NCI-H446 treated with DMSO at 0.1 percent for 48 hours (cell line): ENCODE data around the gene ATPAF1.

ENCODE experiments used
- DNase-seq: peaks from one replicate; lab custom pipeline; 2025; lab: John Stamatoyannopoulos, UW

ATPAF1 gene

DNA sequence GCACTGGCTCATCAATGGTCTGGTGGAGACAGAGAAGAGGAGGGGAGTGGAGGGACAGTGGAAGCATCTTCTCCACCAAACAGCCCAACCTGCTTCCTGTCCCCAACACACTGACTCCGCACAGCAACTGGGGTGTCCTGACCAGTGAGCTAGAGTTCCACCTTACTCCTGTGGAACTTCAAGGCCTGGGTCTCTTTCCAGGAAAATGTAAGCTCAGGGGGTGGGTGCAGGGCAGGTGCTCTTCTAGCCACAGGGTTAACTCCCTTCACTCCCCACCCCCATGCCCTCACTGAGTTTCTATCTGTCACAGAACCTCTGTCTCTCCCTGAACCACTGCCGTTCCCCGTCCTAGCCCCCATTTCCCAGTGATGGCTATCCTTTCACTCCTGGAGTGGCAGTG is 52.4 kb downstream of the ATPAF1 start:
- no peak for DNase-seq

DNA sequence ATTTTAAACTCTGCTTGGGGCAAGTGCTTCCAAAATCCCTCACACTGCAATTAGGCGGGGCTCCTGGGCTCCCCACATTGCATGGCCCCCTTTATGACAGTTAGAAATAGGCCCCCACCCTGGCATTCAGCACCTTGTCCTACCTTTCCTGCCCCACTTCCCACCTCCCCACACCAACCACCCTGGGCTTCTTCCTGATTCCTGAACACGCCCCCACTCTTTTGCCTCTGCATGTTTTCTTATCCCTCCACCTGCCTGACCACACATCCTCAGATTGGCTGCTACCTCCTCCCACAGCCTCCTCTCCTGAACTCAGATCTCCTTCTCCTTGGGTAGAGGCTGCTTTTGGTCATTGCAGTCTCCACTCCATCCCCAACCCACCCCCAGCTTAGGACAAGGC is 53.1 kb downstream of the ATPAF1 start:
- DNase-seq: no peak

DNA sequence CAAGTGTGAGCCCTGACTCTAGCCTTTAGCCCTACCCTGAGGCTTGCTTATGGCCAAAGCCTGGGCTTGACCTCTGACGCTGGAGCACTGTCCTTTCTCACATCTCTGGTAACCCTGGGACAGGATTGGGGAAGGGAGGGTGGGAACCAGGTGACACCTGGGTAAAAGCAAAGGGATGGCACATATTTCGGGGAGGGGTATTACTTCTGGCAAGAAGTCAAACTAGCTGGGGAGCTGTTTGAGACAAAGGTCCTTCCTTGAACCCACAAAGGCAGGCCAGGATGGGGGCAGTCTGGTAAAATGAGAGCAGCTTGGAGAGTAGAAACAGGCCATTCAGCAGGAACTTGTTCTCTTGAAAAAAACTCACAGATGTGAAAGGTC is 53.6 kb downstream of the ATPAF1 start:
- no peak for DNase-seq

DNA sequence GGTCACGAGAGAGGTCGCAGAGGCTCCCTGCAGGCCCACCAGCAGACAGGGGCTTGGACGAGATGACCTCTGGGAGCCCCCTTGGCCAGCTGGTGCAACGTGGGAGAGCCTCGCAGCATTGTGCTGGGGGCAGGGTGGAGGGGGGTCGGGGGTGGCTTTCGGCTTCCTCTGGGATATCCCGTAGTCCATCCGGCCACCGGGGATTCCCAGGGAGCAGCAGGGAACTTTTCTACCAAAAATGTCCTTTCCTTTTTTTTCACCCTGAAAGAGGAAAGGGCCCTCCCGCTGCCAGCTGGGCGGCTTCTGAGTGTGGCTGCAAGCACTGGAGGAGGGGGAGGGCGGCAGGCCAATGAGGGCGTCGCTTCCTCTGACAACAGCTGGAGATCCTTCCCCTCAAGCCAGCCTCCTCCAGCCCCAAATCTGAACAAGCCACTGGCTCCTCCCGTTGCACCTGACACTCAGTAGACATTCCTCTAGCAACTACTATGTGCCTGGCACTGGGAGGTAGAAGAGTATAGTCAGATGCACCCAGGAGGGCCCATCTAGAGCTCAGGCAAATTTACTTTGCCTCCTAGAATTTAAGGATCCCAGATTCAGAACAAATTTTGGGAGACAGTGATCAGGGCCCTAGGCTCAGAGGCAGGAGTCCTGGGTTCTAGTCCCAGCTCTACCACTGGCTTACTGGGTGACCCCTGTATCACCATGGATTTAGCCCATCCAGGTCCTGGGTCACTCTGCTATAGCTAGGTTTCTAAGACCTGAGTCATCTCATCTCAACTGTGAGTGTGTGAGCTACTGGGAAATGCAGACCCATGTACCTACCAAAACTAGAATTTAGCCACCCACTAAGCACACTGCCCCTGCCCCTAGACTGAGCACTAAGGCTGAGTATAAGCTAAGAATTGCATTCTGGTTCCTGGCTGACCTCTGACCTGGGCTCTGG is 54.2 kb downstream of the ATPAF1 start:
- DNase-seq: peak; percentile 62

DNA sequence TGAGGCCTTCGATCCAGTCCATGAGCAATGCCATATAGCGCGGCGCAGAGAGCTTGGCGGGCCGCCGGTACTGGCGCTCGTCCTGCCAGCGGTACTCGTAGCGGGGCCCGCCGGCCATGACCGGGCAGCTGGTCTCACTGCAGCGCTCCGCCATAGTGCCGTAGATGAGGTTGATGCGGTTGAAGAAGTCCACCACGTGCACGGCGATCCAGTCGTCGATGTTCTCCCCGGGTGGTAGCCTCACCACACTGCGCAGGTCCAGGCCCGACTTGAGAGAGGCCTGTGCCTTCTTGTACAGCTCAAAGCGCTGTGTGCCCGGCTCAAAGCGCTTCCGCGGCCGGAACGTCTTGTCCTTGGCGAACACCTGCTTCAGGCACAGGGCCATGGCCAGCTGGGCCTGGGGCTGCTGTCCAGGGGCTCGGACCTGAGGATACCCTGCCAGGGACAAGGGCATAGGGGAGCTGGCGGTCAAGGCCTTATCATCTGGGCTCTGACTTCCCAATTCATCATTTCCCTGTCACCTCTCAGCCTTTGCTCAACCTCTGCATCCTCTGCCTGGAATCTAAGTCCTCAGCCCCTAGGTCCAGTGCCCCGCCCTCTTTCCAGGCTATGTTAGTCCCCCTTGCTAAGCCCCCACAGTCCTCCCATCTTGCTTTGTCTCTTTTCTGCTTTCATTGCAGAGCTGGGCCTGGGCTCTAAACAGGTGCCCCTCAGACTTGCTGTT is 55.1 kb downstream of the ATPAF1 start:
- no peak for DNase-seq

DNA sequence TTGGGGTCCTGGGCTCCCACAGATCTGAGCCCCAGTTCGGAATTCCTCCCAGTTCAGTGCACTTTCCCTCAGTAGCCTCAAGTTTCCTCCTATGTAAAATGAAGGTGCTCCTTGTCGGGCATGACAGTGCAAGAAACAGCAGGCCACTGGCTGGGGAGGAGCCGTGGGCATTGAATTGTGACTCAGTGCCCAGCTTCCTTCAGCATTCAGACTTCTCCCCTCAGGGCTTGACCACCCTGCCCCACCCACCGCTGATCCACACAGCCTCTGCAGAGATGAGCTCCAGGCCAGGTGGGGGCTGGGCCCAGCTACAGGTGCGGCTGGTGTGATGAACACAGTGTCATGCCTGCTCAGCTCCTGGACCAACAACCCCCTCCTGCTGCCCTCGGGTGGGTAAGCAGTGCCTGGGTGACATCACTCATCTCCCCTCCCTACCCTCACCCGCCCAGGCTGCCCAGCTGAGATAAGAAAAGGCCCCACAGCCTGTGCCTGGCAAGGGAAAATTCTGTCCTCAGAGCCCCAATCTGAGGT is 56.4 kb downstream of the ATPAF1 start:
- DNase-seq: no peak

DNA sequence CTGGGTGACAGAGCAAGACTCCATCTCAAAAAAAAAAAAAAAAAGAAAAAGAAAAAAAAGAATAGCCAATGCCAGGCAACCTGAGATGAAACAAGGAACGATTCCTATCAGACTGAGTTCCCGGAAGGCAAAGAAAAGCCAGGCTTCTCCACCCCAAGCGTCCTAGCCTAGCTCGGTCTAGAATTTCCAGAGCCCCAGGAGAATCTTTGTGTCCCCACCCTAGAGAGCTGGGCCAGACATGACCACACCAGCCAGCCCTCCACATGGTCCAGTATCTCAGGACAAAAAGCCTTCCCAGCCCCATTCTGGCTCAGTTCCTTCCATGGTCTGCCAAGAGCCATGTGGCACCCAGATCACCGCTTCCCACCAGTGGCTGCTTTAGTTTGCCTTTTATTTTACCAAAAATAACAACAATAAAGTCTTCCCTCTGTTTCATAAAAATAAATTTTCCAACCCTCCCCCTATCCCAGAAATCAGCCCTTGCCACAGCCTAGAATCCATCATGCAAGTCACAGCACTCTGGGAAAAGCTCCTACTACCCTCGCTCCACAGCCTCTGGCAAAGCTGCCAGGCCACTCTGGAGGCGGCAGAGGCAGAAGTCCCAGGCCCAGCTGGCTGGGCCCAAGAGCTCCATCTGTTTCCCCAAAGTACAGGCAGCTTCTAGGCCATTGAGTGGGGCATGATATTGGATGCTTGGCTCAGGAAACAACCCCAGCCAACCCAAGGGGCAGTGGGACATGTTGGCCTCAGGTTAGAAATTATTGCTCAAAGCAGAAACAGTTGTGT is 60.6 kb downstream of the ATPAF1 start:
- peak; percentile 94 for DNase-seq

DNA sequence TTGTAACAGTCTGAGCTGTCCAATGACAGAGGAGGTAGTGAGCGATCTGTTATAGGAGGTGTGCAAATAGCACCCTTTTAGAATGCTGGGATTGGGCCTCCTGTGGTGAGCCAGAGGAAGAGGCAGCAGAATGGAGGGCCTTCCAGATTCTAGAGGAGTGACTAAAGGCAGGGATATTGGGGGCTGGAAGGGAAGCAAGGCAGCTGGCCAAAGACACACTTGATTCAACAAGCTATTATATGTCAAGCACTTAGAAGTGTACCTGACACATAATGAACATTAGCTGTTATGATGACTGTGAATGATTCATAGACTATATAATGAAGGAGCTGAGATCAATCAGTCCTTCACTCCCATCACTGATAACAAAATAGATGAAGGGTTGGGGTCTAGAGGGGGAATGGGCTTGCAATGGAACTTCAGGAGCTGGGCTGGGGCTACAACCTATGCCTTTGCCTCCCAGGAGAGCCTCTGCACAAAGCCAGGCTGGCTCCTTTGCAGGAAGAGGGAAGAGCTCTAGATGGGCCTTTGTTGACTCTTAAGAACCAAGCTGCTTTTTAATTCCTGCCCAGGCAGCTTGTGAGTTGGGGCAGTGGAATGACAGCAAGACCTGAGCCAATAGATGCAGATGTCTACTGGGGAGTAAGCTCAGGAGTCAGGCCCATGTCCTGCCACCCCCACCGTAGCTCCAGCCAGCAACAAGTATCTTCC is 61.8 kb downstream of the ATPAF1 start:
- peak; percentile 89 for DNase-seq

DNA sequence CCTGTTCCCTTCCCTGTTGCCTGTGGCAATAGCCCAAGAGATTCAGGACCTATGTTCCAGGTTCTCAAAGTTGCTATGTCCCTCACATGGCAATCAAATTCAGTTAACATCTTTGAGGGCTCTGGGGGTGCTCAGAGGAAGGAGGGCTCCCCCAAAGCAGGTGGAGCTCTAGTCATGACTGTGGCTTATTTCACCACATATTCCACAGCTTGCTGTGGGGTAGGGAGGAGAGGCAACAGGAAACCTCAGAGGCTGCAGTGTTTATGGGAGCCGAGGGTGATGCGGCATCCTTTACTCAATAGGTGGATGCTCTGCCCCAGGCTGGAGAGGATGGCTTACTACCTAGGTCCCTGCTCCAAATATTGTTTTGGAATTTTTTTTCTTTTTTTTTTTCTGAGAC is 62.9 kb downstream of the ATPAF1 start:
- no peak for DNase-seq

DNA sequence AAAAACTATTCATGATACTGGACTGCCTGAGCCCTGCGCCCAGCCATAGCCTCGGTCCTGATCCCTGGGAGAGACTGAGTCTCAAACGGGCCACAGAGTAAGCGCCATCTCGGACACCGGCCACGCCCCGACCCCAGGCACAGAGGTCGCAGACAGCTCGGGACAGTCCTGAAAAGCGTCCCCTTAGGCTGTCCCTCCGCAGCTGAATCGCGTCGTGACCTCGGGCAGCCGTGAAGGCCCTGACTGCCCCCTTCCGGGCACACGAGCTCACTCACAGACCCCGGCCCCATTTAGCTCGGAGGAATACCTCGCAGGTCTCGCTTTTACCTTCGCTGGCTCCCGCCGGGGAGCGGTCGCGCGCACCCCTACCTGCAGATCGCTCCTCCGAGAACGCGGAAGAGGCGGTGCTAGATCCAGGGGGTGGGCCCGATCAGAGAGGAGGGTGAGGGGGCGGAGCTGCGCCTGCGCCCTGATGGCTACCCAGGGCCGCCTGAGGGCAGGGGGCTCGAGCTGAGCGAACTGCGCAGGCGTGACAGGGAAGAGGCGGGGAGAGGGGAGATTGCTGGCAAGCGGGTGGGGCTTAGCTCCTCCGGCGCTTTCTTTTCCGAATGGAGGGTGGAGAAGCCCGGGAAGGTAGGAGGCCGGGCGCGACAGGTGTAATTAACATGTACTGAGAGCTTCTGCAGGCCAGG is 64.2 kb downstream of the ATPAF1 start, which contains the start of gene MKNK1:
Gene MKNK1, minus strand, starts transcription at position 411 of the 692 bp plus-strand sequence. CDS start 20,941 bp downstream, outside the sequence.
- no peak for DNase-seq

DNA sequence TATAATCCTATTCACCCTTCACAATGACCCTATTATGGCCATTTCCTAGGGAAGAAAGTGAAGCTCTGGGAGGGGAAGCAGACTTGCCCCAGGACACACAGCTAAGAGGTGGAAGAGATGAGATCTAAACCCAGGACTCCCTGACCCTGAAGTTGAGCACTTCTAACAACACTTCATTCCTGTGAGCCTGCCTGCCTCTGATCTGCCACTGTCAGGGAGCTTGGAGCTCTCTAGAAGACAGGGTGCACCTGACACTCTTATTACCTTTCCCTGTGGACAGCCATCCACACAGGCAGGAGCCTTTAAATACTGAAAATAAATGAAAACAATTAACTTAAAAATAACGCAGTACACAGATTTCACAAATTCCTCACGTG is 64.7 kb downstream of the ATPAF1 start:
- no peak for DNase-seq

DNA sequence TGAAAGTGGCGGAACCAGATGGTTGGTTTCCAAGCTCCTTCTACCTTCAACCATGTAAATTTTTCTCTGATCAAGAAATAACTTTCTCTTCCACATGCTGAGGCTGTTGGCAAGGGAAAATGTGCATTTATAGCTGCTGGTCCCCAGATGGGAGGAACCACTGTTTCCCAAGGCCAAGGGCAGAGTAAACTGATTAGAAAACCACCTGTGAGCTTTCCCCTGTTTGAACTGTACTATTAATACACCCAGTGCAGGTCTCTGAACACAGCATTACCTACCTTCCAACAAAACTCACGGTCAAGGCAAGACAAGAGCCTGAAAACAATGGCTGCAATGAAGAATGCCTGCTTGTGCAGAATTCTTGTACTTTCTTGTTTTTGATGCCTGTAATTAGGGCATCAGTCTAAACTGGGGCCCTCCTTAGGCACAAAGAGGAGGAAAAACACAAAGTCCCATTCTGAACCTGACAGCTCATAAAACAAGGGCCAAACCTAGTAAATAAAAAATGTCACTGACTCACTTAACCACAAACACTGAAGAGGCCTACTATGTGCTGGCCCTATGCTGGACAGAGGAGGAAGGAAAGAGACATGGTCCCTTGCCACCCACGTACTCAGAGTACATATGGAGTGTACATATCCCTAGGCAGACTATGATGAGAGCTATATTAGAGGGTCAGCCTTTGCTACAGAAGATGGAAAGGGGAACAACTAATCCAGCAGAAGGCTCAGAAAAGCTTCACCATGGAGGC is 66.7 kb downstream of the ATPAF1 start:
- no peak for DNase-seq

DNA sequence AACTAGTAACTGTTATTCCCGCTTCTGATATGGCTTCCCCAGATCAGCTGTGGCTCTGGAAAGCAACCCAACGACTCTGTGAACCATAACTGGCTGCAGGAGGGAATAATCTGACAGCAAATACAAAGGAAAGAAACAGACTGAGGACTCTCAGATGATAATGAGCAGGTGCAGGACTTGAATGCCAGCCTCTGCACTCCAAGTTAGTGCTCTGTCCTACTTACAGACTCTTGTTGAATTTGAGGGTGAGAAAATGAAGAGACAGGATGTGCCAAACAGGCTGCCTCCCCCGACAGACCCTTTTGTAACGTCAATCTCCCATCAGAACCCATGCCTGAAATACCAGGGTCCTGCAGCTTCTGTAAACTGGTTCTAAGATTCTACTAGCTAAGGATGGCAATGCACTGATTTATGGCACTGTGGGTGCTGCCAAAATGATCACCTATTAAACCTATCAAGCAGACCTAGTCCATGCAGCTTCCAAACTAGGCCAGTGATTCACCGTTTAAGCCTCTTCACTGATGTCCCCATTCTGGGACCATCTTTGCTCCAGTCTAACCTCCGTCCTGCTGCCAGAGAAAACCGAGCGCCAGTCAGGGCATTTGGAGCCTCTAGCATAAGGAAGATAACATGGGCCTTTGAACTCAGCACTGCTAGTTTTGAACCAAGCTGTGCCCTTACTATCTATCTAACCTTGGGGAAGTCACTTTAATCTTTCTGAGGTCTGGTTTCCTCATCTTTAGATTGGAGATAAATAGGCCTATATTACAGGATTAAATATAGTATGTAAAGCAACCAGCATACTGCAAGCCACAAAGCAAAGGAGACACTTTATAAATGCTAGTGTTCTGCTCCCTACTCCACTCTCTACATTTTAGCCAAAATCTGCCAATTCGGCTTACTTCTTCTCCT is 68.8 kb downstream of the ATPAF1 start:
- DNase-seq: no peak

DNA sequence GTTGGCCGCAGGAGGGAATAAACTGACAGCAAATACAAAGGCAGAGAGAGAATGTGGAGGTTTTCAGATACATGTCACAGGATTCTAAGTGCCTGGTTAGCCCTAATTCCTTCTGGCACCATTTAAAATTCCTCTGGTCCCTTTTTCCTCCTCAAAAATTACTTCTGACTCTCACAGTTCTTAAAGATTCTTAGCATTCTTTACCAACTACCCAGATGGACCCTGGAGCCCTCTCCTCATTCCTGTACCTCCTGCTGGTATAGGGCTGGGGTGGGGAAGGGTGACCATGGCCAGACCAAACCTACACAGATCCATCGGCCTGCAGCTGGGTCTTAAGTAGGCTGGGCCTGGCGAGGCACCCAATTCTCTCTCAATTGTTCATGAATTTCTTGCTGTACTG is 71.3 kb downstream of the ATPAF1 start:
- DNase-seq: no peak

DNA sequence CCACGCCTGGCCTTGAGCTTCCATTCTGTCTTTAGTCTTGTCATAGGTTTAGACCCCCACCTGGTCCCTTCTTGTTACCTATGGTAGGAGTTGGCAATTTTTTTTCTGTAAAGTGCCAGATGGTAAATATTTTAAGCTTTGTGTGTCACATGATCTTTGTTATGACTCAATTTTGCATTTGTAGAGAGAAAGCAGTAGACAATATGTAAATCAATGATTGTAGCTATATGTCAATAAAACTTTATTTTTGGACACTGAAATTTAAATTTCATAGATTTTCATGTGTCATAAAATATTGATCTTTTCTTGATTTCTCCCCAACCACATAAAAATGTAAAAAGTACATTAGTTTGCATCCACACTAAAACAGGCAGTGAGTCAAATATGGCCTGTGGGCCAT is 72.1 kb downstream of the ATPAF1 start:
- no peak for DNase-seq

DNA sequence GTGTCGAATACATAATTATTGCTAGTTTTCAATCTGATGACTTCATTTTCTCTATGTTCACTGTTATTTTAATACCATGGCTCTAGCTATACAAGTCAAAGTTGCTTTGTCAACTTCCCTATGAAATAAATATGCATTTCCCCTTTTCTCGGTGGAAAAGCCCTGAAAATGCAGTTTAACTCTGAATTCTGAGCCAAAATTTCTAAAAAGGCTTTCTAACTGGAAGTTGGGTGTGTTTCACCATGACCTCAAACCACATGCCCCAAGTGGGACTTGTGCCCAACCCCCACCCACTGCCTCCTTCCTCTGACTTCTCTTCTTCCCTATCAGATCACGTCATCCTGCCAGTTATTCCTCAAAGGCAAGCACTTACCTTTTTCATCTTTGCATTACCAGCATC is 73.0 kb downstream of the ATPAF1 start:
- DNase-seq: no peak

DNA sequence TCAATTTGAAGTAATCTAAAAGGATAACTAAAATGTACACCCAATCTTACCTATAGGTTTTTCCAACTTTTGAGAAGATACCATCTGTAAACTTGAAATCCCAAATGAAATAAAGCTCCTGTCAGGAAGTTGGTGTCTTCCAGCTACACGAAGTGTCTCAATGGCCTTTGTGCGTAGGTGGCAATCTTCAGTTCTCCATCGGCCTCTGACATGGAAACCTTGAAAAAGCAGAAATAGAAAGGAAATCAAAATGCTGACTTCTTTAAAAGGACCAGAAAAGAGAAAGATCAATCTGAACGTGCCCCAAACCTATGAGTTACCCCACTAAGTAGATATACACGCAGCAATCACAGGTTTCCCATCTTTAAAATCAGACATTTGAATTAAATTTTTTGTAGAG is 74.1 kb downstream of the ATPAF1 start:
- DNase-seq: no peak

DNA sequence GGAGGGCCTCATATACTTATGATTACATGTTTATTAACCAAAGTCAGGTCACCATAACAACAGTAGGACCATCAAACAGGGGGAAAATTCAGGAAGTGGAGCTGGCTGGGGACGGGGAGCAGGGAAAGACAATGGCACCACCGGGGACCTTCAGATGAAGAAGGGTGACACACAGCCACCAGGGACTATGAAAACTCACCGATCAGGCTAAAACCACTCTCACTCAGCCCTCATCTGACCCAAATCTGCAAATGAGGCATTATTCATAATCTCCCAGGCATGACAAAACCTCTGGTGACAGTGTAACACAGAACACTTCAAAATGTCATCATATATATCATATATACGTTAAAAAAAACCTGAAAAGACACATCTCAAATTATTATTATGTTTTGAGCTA is 75.3 kb downstream of the ATPAF1 start:
- DNase-seq: no peak

DNA sequence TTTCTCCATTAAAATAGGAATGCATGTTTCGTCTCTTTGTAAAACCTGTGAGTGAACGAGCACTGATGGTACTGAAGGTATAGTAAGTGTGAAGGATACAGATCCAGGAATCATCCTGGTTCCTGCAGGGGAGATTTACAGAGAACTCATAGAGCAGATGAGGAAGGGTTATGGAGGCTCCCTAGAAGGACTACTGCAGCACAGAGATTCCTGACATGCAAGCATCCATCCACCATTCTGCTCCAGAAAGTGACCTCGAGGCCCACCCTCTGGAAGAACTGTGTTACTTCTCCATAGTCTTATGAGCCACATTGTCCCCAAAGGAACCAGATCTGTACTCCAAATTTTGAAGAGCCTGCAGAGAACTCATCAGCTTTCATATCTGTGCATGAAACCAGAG is 78.6 kb downstream of the ATPAF1 start:
- no peak for DNase-seq
